Activated CD4-positive, alpha-beta T cell treated with anti-CD3 and anti-CD28 coated beads for 36 hours (primary cell): ENCODE measurements around the gene HOXD8. TPM values are rescaled to one million over a fixed set of nuclear protein-coding genes. Genes with fewer than 3 reads are reported as not detected.

Experiments used
- ATAC-seq: fragments of 200-7000 bp; cut with Tn5 transposase; one replicate; pipeline ENCODE4 v1.10.0; 2021; ENCODE audit warnings: mild to moderate bottlenecking, moderate library complexity
- CTCF ChIA-PET: fragments of 350-600 bp; sonication (Branson Sonifier 250); formaldehyde crosslinking; loops from one replicate; lab custom pipeline; 2021; ENCODE audit warnings: antibody characterized with exemption; lab: Charles Lee
- POLR2A ChIA-PET: fragments of 350-600 bp; sonication (Branson Sonifier 250); formaldehyde crosslinking; loops from one replicate; lab custom pipeline; 2021; ENCODE audit warnings: antibody characterized with exemption, inconsistent platforms; lab: Charles Lee
- DNase-seq: peaks from one replicate; pipeline ENCODE4 v3.0.0-alpha.2; 2020
- H3K27ac Mint-ChIP-seq: one replicate; pipeline ENCODE4 v1.8.0; 2021; ENCODE audit warnings: mixed read lengths
- H3K27me3 Mint-ChIP-seq: one replicate; pipeline ENCODE4 v1.8.0; 2021; ENCODE audit warnings: mixed read lengths
- H3K36me3 Mint-ChIP-seq: one replicate; pipeline ENCODE4 v1.8.0; 2021; ENCODE audit warnings: low read depth, mixed read lengths
- H3K4me1 Mint-ChIP-seq: one replicate; pipeline ENCODE4 v1.8.0; 2021; ENCODE audit warnings: mixed read lengths
- H3K4me3 Mint-ChIP-seq: one replicate; pipeline ENCODE4 v1.8.0; 2021; ENCODE audit warnings: mild to moderate bottlenecking, moderate library complexity, mixed read lengths
- H3K9me3 Mint-ChIP-seq: one replicate; pipeline ENCODE4 v1.8.0; 2021; ENCODE audit warnings: low read depth, mixed read lengths
- intact Hi-C, 2 experiments: fragments of 100-400 bp; cut with DNase I in 1 of 2; cut with micrococcal nuclease in 1 of 2; formaldehyde crosslinking; loops; one replicate each; pipeline versions ENCODE4 v1.14.2 to v1.15.1; 2022 to 2024; cut with DNase I, micrococcal nuclease
- total RNA-seq, 2 experiments: library from RNA; stranded (reverse); gene quantifications; one replicate each; pipeline ENCODE4 v1.2.3, GENCODE V29; 2021

HOXD8 gene
- total RNA-seq, 2 experiments from 2014 or later = not detected

DNA sequence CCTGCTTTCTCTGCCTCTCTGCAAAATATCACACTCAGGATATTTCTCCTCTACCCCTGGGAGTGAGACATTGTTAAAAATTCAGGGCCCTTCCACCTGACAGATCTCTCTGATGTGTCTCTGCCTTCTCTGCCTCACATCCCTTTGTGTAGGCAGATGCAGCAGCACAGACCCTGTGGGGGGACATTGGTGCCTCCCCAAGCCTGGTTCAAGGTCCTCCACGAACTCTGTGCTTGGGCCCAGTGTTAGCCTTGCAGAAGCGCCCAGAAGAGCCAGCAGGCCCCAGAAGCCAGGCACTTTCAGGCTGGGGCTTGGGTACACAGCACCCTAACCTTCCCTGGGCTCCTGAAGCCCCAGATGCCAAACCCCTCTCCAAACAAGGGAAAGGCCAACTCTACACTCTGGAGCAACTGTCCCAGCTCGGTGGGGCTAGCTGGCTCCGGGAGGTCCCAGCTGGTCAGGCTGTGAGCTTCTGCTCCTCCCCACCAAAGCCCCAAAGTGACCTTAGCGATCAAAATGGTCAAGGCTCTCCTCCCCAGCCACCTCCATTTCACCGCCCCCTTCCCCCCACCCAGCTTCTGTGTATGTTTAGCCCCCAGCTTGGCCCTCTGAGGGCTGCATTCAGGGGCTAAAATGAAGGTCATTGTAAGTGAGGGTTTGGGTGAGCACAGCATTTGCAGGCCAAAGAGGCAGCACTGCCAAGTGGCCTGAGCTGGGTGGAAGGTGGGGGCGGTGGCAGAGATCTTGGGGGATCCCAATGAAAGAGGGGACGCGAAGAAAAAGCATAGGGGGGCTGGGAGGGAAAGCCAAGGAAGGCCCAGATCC, 4.3 kb upstream of the HOXD8 start:
- intact Hi-C loops = loop anchor here (5.0 to 10.0 kb wide), 6 partner anchors 37 to 1790 kb away; partner anchors contain the start of genes EVX2 (in 1 of the 2) and SP9 (in 1 of the 2)
- Mint-ChIP-seq H3K27ac (no peak overlapping the region), H3K27me3 (peaks cover 65% of the 10 kb centered on the region), H3K4me3 (no peak overlapping the region), H3K4me1 (peaks cover 22% of the 10 kb centered on the region), H3K9me3 (no peaks in the 10 kb centered on the region), H3K36me3 (no peaks in the 10 kb centered on the region)
- ChIA-PET CTCF (interaction anchor here (1.1 to 4.2 kb wide), 8 partner anchors 9 to 727 kb away, joined by 3 to 68 read pairs (median 14); no protein-coding TSS in a partner anchor), POLR2A (no interaction called here)
- ATAC-seq (no peak), DNase-seq (no peak)

DNA sequence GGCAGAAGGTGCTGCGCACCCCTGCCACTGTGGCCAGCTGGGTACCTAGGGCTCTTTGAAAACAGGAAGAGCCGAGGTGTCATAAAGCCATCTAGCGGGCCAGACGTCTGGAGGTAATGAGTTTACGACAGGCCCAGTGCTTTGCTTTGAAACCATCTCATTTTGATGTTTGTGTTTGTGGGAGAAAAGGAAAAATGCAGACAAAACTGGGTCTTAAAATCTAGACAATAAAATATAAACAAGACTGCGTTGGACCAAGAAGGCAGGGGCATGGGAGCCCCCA, 3.8 kb upstream of the HOXD8 start:
- DNase-seq (no peak), ATAC-seq (no peak)
- H3K4me1 Mint-ChIP-seq = peaks cover 24% of the 10 kb centered on the region
- no peak overlapping the region for H3K27ac Mint-ChIP-seq
- peaks cover 61% of the 10 kb centered on the region for H3K27me3 Mint-ChIP-seq
- POLR2A ChIA-PET = no interaction called here
- intact Hi-C loops = loop anchor here (2.0 to 10.0 kb wide), 7 partner anchors 37 to 1791 kb away; partner anchors contain the start of gene SP9 (in 1 of the 2)
- H3K4me3 Mint-ChIP-seq = no peak overlapping the region
- H3K36me3 Mint-ChIP-seq = no peaks in the 10 kb centered on the region
- CTCF ChIA-PET = interaction anchor here (1.1 to 4.2 kb wide), 8 partner anchors 8 to 727 kb away, joined by 3 to 68 read pairs (median 14); no protein-coding TSS in a partner anchor
- H3K9me3 Mint-ChIP-seq = no peaks in the 10 kb centered on the region

DNA sequence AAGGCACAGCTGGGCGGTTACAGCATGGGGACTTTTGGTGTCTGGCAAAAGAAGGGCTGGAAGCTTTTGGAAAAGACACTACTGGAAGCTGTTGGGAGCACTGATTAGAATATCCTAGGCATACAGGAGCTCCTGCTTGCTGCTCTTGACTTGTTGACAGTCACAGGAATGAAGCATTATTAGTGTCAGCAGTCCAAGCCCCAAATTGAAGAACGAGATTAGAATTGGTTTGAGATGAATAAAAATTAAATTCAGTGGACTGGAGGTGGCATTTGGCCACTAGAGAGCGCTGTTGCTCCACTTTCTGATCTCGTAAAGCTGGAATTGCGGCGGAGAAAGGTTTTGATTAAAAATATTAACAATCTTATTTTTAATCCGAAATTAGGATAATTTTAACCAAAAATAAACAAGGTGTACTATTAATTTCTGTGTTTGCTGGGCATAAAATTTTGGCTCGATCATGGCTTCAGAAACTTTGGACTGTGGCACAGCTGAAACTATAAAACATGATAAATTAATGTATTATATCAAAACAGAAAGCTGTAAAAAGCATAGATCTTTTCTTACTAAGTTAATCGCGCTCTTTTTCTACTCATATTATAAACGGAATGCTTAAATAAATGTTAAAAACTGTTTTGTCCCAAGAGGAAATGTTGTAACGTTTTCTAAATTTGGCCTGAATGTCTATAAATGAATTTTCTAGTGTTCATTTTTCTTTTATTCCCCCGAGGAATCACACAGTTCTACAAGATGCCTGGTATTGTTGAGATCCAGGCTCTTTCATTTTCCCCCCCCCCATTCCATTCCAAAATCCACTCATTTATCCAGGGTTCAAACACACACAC, 2.4 kb upstream of the HOXD8 start:
- H3K36me3 Mint-ChIP-seq = no peaks in the 10 kb centered on the region
- intact Hi-C loops = loop anchor here (1.0 to 10.0 kb wide), 13 partner anchors 35 to 1792 kb away; partner anchors contain the start of gene SP9 (in 1 of the 2)
- no peak for ATAC-seq
- H3K27ac Mint-ChIP-seq = no peak overlapping the region
- POLR2A ChIA-PET = no interaction called here
- no peaks in the 10 kb centered on the region for H3K9me3 Mint-ChIP-seq
- H3K4me3 Mint-ChIP-seq = no peak overlapping the region
- peak; percentile 81 for DNase-seq
- H3K4me1 Mint-ChIP-seq = peaks cover 31% of the 10 kb centered on the region
- H3K27me3 Mint-ChIP-seq = peaks cover 67% of the 10 kb centered on the region
- CTCF ChIA-PET = interaction anchor here (0.6 to 4.2 kb wide), 54 partner anchors 9 to 1169 kb away, joined by 3 to 68 read pairs (median 4); partner anchors contain the start of gene HOXD4

DNA sequence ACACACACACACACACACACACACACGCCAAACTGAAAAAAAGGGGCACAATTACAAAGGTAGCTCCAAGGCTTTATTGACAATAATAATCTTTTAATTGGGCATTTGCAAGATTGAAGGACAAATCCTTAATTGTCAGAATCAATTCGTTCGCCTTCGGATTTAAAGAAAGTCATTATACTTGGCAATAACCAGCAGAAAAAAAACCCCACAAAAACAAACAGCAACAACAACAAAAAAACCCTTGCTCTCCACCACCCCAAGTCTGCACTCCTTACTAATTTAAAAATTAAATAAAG, 1.8 kb upstream of the HOXD8 start:
- no peaks in the 10 kb centered on the region for H3K36me3 Mint-ChIP-seq
- intact Hi-C loops = loop anchor here (1.0 to 10.0 kb wide), 13 partner anchors 35 to 1793 kb away; partner anchors contain the start of gene SP9 (in 1 of the 2)
- ChIA-PET CTCF (interaction anchor here (0.7 to 4.2 kb wide), 30 partner anchors 8 to 1168 kb away, joined by 3 to 68 read pairs (median 6); no protein-coding TSS in a partner anchor), POLR2A (no interaction called here)
- H3K4me3 Mint-ChIP-seq = peak overlapping the region; percentile 9
- ATAC-seq (no peak), DNase-seq (no peak)
- H3K27me3 Mint-ChIP-seq = peaks cover 69% of the 10 kb centered on the region
- no peaks in the 10 kb centered on the region for H3K9me3 Mint-ChIP-seq
- peaks cover 31% of the 10 kb centered on the region for H3K4me1 Mint-ChIP-seq
- no peak overlapping the region for H3K27ac Mint-ChIP-seq

DNA sequence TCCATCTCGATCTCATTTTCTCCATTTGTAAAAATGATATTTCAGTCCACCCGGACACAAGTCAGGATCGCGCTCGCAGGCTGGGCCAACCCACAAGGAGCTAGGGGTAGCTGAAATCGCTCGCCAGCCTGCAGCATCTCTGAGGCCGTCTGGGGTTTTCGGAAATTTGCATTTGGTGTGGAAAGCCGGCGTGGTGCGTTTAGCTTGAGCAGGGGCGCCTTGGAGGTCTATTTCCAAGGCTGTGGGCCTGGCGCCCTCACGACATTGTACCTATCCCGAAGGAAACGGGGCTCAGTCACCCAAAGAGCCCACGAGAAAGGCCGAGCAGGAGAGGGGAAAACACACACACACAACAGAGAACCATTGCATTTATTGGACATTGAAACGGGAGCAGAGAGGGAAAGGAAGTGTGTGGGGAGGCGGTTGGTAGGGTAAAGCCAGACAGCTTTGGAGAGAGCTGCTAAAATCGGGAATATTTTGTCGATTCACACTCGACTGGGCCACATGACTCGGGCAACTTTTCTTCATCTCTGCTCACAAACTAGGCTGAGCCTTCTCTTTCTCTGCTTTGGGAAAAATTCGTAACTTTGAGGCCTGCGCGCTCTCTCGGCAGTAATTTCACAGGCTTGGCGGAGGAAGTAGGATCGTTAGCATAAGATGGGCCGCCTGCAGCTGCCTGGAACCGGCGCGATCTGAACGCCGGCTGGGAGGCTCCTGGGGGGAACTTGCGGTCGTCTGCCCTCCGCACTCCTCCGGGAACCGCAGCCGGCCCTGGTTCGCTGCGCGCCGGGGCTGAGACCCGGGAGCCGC, 1.1 kb upstream of the HOXD8 start:
- POLR2A ChIA-PET = no interaction called here
- Mint-ChIP-seq H3K4me3 (peak overlapping the region; percentile 9), H3K9me3 (no peaks in the 10 kb centered on the region), H3K36me3 (no peaks in the 10 kb centered on the region), H3K27ac (no peak overlapping the region), H3K27me3 (peaks cover 74% of the 10 kb centered on the region), H3K4me1 (peaks cover 31% of the 10 kb centered on the region)
- CTCF ChIA-PET = interaction anchor here (0.6 to 4.2 kb wide), 22 partner anchors 12 to 1167 kb away, joined by 3 to 68 read pairs (median 6); no protein-coding TSS in a partner anchor
- DNase-seq = peak; percentile 18
- ATAC-seq = no peak
- intact Hi-C loops = loop anchor here (5.0 to 10.0 kb wide), 5 partner anchors 34 to 1794 kb away; partner anchors contain the start of gene SP9 (in 1 of the 2)

DNA sequence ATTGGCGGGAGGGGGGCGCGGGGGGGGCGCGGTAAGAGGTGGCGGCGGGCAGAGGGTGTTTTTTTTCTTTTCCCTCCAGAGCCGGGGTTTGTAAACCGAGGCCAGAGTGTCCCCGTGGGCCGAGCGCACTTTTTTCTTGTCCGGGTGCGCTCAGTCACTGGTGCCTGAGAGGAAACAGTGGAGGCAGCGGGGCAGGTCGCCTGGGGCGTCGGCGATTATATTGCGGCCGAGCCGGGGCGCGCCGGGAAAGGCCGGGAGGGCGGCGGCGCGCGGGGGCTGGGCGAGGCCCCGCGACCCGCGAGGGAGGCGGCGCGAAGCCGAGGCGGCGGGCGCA, 275 bp downstream of the HOXD8 start:
- Mint-ChIP-seq H3K4me3 (peak overlapping the region; percentile 41), H3K27me3 (peaks cover 74% of the 10 kb centered on the region), H3K9me3 (no peaks in the 10 kb centered on the region), H3K27ac (no peak overlapping the region), H3K36me3 (no peaks in the 10 kb centered on the region), H3K4me1 (peaks cover 27% of the 10 kb centered on the region)
- ChIA-PET POLR2A (no interaction called here), CTCF (interaction anchor here (1.3 kb wide), 1 partner anchor 15 kb away, joined by 3 read pairs; no protein-coding TSS in a partner anchor)
- ATAC-seq = no peak
- intact Hi-C loops = loop anchor here (2.0 to 10.0 kb wide), 6 partner anchors 33 to 1795 kb away; partner anchors contain the start of gene SP9 (in 1 of the 2)
- no peak for DNase-seq

DNA sequence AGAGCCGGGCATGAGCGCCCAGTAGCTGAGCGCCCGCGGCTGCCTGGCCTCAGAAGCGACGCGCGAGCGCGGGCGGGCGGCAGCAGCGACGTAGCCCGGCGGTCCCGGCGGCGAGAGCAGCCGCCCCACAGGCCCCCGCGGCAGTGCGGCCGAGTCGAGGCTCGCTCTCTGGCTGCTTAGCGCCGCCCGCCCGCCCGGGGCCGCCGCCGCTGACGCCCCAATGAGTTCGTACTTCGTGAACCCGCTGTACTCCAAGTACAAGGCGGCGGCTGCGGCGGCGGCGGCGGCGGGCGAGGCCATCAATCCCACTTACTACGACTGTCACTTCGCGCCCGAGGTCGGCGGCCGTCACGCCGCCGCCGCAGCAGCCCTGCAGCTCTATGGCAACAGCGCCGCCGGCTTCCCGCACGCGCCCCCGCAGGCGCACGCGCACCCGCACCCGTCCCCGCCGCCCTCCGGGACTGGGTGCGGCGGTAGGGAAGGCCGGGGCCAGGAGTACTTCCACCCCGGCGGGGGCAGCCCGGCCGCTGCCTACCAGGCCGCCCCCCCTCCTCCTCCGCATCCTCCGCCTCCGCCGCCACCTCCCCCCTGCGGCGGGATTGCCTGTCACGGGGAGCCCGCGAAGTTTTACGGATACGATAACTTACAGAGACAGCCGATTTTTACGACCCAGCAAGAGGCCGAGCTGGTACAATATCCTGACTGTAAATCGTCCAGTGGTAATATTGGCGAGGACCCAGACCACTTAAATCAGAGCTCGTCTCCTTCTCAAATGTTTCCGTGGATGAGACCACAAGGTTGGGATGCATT, 847 bp downstream of the HOXD8 start:
- no peak overlapping the region for H3K27ac Mint-ChIP-seq
- DNase-seq = peak; percentile 54
- POLR2A ChIA-PET = no interaction called here
- intact Hi-C loops = loop anchor here in 1 of 2 experiments (2.0 kb wide), 1 partner anchor 140 kb away; no protein-coding TSS in a partner anchor
- peaks cover 27% of the 10 kb centered on the region for H3K4me1 Mint-ChIP-seq
- H3K4me3 Mint-ChIP-seq = peak overlapping the region; percentile 41
- no peaks in the 10 kb centered on the region for H3K9me3 Mint-ChIP-seq
- H3K36me3 Mint-ChIP-seq = no peaks in the 10 kb centered on the region
- CTCF ChIA-PET = interaction anchor here (0.9 to 3.0 kb wide), 5 partner anchors 10 to 508 kb away, joined by 3 to 14 read pairs (median 7); no protein-coding TSS in a partner anchor
- peaks cover 76% of the 10 kb centered on the region for H3K27me3 Mint-ChIP-seq
- ATAC-seq = peak; percentile 34

DNA sequence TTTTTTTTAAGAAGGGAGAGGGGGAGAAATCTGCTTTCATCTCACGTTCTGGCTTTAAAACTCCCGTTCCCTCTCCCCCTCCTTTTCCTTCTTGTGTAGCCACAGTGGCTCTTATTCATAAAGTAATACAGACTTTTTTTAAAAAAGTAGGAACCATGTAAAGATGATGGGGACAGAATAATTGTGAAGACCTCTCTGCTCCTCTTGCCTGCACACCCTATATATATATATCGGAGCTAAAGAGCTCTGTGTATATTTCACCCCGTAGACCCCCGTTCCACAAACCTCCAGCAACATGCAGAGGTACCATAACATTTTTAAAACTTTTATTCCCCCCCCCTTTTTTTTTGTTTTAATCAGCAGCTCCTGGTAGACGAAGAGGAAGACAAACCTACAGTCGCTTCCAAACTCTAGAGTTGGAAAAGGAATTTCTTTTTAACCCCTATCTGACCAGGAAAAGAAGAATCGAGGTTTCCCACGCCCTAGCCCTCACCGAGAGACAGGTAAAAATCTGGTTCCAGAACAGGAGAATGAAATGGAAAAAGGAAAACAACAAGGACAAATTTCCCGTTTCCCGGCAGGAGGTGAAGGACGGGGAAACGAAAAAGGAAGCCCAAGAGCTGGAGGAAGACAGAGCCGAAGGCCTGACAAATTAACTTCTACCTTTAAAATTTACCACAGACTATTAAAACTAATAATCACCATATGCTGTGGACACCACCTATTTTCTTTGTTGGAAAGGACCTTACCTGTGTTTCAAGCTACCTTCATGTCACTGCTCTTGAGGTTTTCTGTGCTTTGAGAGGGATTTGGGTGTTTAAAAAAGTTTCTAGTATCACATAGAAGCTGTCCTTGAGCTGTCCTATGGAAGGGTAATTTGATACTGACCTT, 1.7 kb downstream of the HOXD8 start:
- CTCF ChIA-PET = interaction anchor here (0.9 to 3.0 kb wide), 8 partner anchors 9 to 521 kb away, joined by 3 to 14 read pairs (median 6); no protein-coding TSS in a partner anchor
- intact Hi-C loops = loop anchor here in 1 of 2 experiments (2.0 kb wide), 1 partner anchor 140 kb away; no protein-coding TSS in a partner anchor
- Mint-ChIP-seq H3K9me3 (no peaks in the 10 kb centered on the region), H3K27me3 (peaks cover 76% of the 10 kb centered on the region), H3K4me1 (peaks cover 36% of the 10 kb centered on the region), H3K27ac (no peak overlapping the region), H3K4me3 (peak overlapping the region; percentile 41), H3K36me3 (no peaks in the 10 kb centered on the region)
- DNase-seq (no peak), ATAC-seq (no peak)
- POLR2A ChIA-PET = no interaction called here

DNA sequence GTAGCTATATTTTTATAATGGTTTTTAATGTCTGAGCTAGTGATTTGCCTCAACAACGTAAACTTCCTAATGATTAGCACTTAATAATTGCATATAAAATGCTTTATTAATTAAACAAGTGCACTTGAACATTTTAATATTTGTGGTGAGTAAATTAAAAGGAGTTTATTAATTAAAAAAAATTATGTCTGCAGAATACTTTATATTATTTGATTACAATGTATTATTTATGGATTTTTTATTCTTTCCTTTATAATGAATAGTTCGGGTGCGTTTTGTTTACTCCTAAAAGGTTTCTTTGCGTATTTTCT, 2.3 kb downstream of the HOXD8 start:
- no peaks in the 10 kb centered on the region for H3K36me3 Mint-ChIP-seq
- no peak for ATAC-seq
- POLR2A ChIA-PET = no interaction called here

More for the DNA sequence above, 2.3 kb downstream of the HOXD8 start:
- no peak overlapping the region for H3K27ac Mint-ChIP-seq
- CTCF ChIA-PET = interaction anchor here (0.9 to 3.0 kb wide), 7 partner anchors 8 to 520 kb away, joined by 3 to 14 read pairs (median 7); no protein-coding TSS in a partner anchor
- intact Hi-C loops = loop anchor here in 1 of 2 experiments (2.0 kb wide), 1 partner anchor 139 kb away; no protein-coding TSS in a partner anchor
- H3K4me3 Mint-ChIP-seq = peak overlapping the region; percentile 50
- H3K4me1 Mint-ChIP-seq = peaks cover 37% of the 10 kb centered on the region
- H3K27me3 Mint-ChIP-seq = peaks cover 75% of the 10 kb centered on the region
- DNase-seq = no peak
- no peaks in the 10 kb centered on the region for H3K9me3 Mint-ChIP-seq
